ENCODE measurements around the gene BAIAP2. TPM values are rescaled to one million over a fixed set of nuclear protein-coding genes. Genes with fewer than 3 reads are reported as not detected.
"Not testable (repeated sequence)": the region's sequence is repeated elsewhere in the genome, so short reads cannot be mapped to it uniquely, and the experiment has no call there.

BAIAP2 gene
- total and polyA plus RNA-seq, 12 donors = 3.1 to 33.4 (median 14.6) TPM

DNA sequence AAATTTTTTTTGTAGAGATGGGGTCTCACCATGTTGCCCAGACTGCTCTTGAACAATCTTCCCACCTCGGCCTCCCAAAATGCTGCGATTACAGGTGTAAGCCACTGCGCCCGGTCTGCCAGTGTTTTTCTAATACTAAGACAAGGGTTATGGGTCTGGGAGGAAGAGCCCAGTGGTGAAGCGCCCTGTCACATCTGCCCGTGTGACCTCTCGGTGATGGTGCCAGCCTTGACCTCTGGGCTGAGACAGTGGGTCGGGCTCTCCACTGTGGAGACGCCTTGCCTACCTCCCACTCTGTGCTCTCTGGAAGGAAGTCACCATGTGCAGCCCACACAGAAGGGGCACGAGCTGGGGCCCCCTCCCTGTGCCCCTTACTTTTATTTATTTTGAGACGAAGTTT is 5.1 kb upstream of the BAIAP2 start:
- Histone ChIP-seq H3K27ac (no peak overlapping the region), H3K27me3 (peaks cover 17% of the 10 kb centered on the region), H3K4me1 (replicated peaks in 1 of 2) (peaks cover 4 to 12% of the 10 kb centered on the region in 2 donors), H3K9me3 (replicated peaks in 1 of 3) (no peaks in the 10 kb centered on the region), H3K36me3 (replicated peaks in 1 of 2) (no peaks in the 10 kb centered on the region), H3K4me3 (no peak overlapping the region)
- intact Hi-C loops (cut with DNase I) = no loop called here
- TF ChIP-seq POLR2A (IDR thresholded peaks at IDR 0.05) = no peak
- TF ChIP-seq, protein P1, sequence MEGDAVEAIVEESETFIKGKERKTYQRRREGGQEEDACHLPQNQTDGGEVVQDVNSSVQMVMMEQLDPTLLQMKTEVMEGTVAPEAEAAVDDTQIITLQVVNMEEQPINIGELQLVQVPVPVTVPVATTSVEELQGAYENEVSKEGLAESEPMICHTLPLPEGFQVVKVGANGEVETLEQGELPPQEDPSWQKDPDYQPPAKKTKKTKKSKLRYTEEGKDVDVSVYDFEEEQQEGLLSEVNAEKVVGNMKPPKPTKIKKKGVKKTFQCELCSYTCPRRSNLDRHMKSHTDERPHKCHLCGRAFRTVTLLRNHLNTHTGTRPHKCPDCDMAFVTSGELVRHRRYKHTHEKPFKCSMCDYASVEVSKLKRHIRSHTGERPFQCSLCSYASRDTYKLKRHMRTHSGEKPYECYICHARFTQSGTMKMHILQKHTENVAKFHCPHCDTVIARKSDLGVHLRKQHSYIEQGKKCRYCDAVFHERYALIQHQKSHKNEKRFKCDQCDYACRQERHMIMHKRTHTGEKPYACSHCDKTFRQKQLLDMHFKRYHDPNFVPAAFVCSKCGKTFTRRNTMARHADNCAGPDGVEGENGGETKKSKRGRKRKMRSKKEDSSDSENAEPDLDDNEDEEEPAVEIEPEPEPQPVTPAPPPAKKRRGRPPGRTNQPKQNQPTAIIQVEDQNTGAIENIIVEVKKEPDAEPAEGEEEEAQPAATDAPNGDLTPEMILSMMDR (IDR thresholded peaks at IDR 0.05) = no peak
- 78 to 94% (median 79%) methylated on average over 6 to 11 of the region's 11 CpGs for WGBS, 4 donors
- DNase-seq = no peak

DNA sequence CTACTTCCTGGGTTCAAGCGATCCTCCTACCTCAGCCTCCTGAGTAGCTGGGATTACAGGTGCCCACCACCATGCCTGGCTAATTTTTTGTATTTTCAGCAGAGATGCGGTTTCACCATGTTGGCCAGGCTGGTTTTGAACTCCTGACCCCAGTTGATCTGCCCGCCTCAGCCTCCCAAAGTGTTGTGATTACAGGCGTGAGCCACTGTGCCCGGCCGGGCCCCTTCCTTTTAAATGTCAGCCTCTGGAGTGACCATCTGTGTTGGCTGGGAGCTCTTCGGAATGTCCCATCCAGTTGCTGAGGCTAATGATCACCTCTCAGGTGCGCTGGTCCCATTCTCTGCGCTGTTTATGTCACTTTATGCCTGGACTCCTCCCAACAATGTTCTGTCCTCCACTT is 4.6 kb upstream of the BAIAP2 start:
- H3K27me3 ChIP-seq = peaks cover 17% of the 10 kb centered on the region
- intact Hi-C loops (cut with DNase I); DNase-seq; H3K9me3 ChIP-seq (replicated peaks in 1 of 3); H3K4me3 ChIP-seq; H3K36me3 ChIP-seq (replicated peaks in 1 of 2); H3K27ac ChIP-seq: not testable (repeated sequence)
- H3K4me1 ChIP-seq (replicated peaks in 1 of 2) = peaks cover 4 to 12% of the 10 kb centered on the region in 2 donors
- 93 to 97% (median 94%) methylated on average over 9 of the region's 9 CpGs for WGBS, 4 donors

DNA sequence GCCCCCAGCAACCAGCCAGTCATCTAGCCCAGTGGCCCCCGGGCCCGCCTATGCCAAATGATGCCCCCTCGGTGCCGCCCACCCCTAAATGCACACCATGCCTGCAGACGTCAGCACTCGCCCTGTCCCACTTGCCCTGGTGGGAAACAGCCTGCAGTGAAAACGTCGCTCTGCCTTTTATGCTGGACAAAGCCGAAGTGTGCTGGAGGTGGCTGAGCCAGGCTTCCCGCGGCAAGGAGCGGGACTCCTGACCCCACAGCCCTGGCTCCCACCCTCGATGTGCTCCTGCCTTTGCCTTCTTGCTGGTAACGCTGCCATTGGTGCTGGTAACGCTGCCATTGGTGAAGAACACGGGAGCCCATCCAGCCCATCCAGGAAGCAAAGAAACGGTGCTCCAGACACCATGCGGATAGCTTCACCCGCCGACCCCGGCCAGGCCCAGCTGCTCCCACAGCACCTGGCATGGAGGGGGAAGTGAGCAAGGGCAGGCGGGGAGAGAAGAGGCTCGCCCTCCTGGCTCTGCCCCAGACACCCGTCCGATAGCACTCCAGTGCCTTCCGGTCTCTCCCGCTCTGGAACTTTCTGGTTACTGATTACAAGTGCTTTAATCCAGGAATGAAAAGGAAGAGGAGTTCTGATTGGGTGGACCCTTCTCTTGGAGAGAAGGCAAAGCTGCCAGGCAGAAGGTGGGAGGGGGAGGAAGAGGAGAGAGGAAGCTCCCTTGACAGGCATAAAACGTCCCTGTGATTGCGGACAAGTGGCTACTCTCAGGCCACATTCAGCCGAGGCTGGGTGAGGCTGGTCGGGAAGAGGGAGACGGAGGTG is 4.0 kb upstream of the BAIAP2 start:
- intact Hi-C loops (cut with DNase I) = no loop called here
- WGBS, 4 donors = 71 to 85% (median 77%) methylated on average over 30 to 32 of the region's 32 CpGs
- H3K27me3 ChIP-seq = peaks cover 17% of the 10 kb centered on the region
- H3K4me1 ChIP-seq (replicated peaks in 1 of 2) = peaks cover 4 to 12% of the 10 kb centered on the region in 2 donors
- H3K27ac ChIP-seq = peak overlapping the region in 1 of 5 donors; percentile 42
- no peak overlapping the region for H3K4me3 ChIP-seq
- no peak for TF ChIP-seq POLR2A (IDR thresholded peaks at IDR 0.05)
- TF ChIP-seq, protein P1 (IDR thresholded peaks at IDR 0.05) = no peak
- H3K9me3 ChIP-seq (replicated peaks in 1 of 3) = no peaks in the 10 kb centered on the region
- no peaks in the 10 kb centered on the region for H3K36me3 ChIP-seq (replicated peaks in 1 of 2)
- no peak for DNase-seq

DNA sequence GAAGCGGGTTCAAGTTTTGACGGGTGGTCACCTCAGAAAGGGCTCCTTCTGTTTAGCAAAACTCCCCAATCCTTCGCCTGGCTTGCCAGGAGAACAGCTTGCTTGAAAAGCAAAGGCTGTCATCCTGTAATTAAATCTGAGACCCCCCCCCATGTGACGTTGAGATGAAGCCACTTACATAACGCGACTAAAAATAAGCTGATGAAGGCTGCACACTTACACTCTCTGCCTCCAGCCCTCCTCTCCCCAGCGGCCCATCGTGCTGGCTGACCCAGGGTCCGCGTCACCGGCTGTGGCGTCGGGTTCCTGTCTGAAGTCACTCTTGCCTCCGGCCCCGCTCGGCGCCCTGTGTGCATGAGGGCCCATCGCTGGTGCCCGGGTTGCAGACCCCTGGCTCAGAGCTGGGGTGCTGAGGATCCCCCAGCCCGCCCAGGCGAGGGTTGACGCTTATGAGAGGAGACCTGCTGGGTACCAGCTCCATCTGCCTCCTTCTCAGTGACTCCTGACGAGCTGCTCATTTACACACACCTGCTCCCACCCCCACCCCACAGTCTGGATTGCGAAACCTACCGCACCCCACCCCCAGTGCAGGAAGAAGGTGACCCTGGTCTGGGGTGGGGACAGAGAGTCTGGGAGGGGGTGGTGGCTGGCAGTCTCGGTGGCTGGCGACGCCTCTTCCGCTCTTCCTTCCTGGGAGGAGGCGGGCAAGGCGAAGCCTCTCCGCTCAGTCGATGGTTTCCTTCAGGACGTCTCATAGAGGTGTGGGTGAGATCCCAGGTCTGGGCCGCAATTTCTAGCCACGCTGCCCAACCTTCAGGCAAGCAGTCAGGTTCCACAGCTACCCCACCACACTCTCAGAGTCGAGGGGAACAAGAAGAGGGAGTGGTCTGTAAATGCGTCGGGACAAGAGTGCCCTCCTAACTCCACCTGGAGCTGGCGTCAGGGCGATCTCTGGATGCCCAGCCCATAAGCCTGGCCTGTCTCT is 3.1 kb upstream of the BAIAP2 start:
- no peaks in the 10 kb centered on the region for H3K36me3 ChIP-seq (replicated peaks in 1 of 2)
- 78 to 92% (median 85%) methylated on average over 33 to 41 of the region's 41 CpGs for WGBS, 4 donors
- peaks cover 4 to 14% of the 10 kb centered on the region in 2 donors for H3K4me1 ChIP-seq (replicated peaks in 1 of 2)
- intact Hi-C loops (cut with DNase I) = no loop called here
- TF ChIP-seq POLR2A (IDR thresholded peaks at IDR 0.05) = no peak
- TF ChIP-seq, protein P1 (IDR thresholded peaks at IDR 0.05) = no peak
- no peaks in the 10 kb centered on the region for H3K9me3 ChIP-seq (replicated peaks in 1 of 3)
- peak overlapping the region in 1 of 5 donors; percentile 42 for H3K27ac ChIP-seq
- H3K4me3 ChIP-seq = no peak overlapping the region
- H3K27me3 ChIP-seq = peaks cover 17% of the 10 kb centered on the region
- no peak for DNase-seq
